Measurements from ENCODE around the gene ENTREP1. TPM values are rescaled to one million over a fixed set of nuclear protein-coding genes. Genes with fewer than 3 reads are reported as not detected.

ENTREP1 gene
- total and polyA plus RNA-seq, 2 of the 4 experiments (the other 2 are of a cell fraction) = not detected

- Histone ChIP-seq H3K79me1 (ENCODE audit: low read depth in 1 of 2, low read length in 2 of 2) (no peaks in the 10 kb centered on the region), H3K36me3 (ENCODE audit: control insufficient read depth, insufficient read depth, low read length) (no peaks in the 10 kb centered on the region), H3K4me3 (ENCODE audit: insufficient read depth, low read depth, low read length) (no peak overlapping the region), H3K14ac (replicated peaks; ENCODE audit: low read depth, low read length) (no peak overlapping the region), H2BK120ac (ENCODE audit: low read depth, low read length) (no peak overlapping the region), H2BK5ac (ENCODE audit: low read depth, low read length, poor library complexity, severe bottlenecking) (no peak overlapping the region), H3K27me3 (ENCODE audit: control insufficient read depth, insufficient read depth, low read length) (peaks cover 23% of the 10 kb centered on the region), H2AFZ (replicated peaks; ENCODE audit: low read length, poor library complexity) (no peak overlapping the region), H2BK15ac (ENCODE audit: low read depth, low read length) (no peak overlapping the region), H3K56ac (ENCODE audit: extremely low read depth, insufficient read depth, low read length) (no peak overlapping the region), H3K18ac (ENCODE audit: low read depth, low read length) (no peak overlapping the region), H2BK20ac (ENCODE audit: low read depth, low read length) (no peak overlapping the region), H4K5ac (ENCODE audit: low read depth, low read length) (no peak overlapping the region), H3K9ac (ENCODE audit: low read depth, low read length) (no peak overlapping the region), H2AK9ac (replicated peaks; ENCODE audit: low read depth, low read length, poor library complexity) (no peak overlapping the region), H3K4me1 (ENCODE audit: control insufficient read depth, insufficient read depth, low read length) (no peaks in the 10 kb centered on the region), H3K27ac (ENCODE audit: insufficient read depth, low read length) (no peak overlapping the region), H4K20me1 (ENCODE audit: insufficient read depth, low read length) (no peaks in the 10 kb centered on the region), H4K91ac (ENCODE audit: insufficient read depth, low read depth, low read length) (no peak overlapping the region), H3K4me2 (ENCODE audit: low read depth, low read length) (no peak overlapping the region), H3K4ac (ENCODE audit: low read depth, low read length) (no peak overlapping the region), H2AK5ac (ENCODE audit: low read depth, low read length) (no peak overlapping the region), H3K9me3 (ENCODE audit: control insufficient read depth, insufficient read depth, low read length) (no peaks in the 10 kb centered on the region), H3K9me1 (ENCODE audit: insufficient read depth, low read length) (no peaks in the 10 kb centered on the region), H4K8ac (ENCODE audit: low read depth in 2 of 2, low read length in 2 of 2) (no peak overlapping the region), H3K23ac (ENCODE audit: low read depth, low read length) (no peak overlapping the region)
- TF ChIP-seq MXI1 (IDR thresholded peaks at IDR 0.05; ENCODE audit: borderline replicate concordance, low read depth, low read length) (no peak), NFE2L2 (IDR thresholded peaks at IDR 0.05; ENCODE audit: low read depth, low read length) (no peak), RCOR1 (IDR thresholded peaks at IDR 0.05; ENCODE audit: insufficient replicate concordance, low read length) (no peak), MAFK (IDR thresholded peaks at IDR 0.05; ENCODE audit: low read depth, low read length) (no peak), USF2 (IDR thresholded peaks at IDR 0.05; ENCODE audit: low read depth, low read length) (no peak), RAD21 (IDR thresholded peaks at IDR 0.05; ENCODE audit: low read length) (no peak), FOS (IDR thresholded peaks at IDR 0.05; ENCODE audit: low read depth, low read length) (no peak), ELK1 (IDR thresholded peaks at IDR 0.05; ENCODE audit: borderline replicate concordance, low read depth, low read length) (no peak), POLR2A (IDR thresholded peaks at IDR 0.05; ENCODE audit: low read depth, low read length) (no peak), BHLHE40 (IDR thresholded peaks at IDR 0.05; ENCODE audit: low read depth, low read length) (no peak), SMC3 (IDR thresholded peaks at IDR 0.05; ENCODE audit: low read depth, low read length) (no peak)
- CTCF ChIA-PET = no interaction called here
- in situ Hi-C loops (cut with MboI; ENCODE audit: low sequenced_read_pairs) = no loop called here
- DNase-seq (no peak), ATAC-seq (ENCODE audit: low read depth) (no peak)
- dilution Hi-C loops (cut with HindIII; ENCODE audit: low sequenced_read_pairs, unreplicated experiment) = no loop called here
- POLR2A ChIA-PET (ENCODE audit: unreplicated experiment) = no interaction called here
- intact Hi-C loops (cut with micrococcal nuclease) = no loop called here
- no TSS peak for BruUV-seq (replicated peaks)
- WGBS, 2 experiments (ENCODE audit: extremely low coverage in 2 of 2, insufficient read length in 1 of 2) = no CpG with 5 or more reads among the region's 3 CpGs
Measured at GRCh38 chr9:69388596-69388995, 63.6 kb downstream of the ENTREP1 start.

Measured in IMR-90 (cell line).